Skeletal muscle tissue (tissue), 4 donors: ENCODE data around the gene CYP3A4. TPM values are rescaled to one million over a fixed set of nuclear protein-coding genes. Genes with fewer than 3 reads are reported as not detected.
"Not testable (repeated sequence)": the region's sequence is repeated elsewhere in the genome, so short reads cannot be mapped to it uniquely, and the experiment has no call there.

ENCODE experiments used
- H3K27ac ChIP-seq: one replicate; pipeline ENCODE4 v1.7.0; 2013; ENCODE audit warnings: mild to moderate bottlenecking, low read depth, low read length, inconsistent platforms
- H3K27me3 ChIP-seq, 3 donors: one replicate each; pipeline ENCODE4 v1.7.0; 2013; ENCODE audit warnings: low read length in 3 of 3; ENCODE audit not compliant: control insufficient read depth in 3 of 3, insufficient read depth in 3 of 3
- H3K36me3 ChIP-seq, 3 donors: one replicate each; pipeline ENCODE4 v1.7.0; 2013; ENCODE audit warnings: low read length in 3 of 3; ENCODE audit not compliant: control insufficient read depth in 3 of 3, insufficient read depth in 3 of 3
- H3K4me1 ChIP-seq, 3 donors: one replicate each; pipeline ENCODE4 v1.7.0; 2013; ENCODE audit warnings: low read length in 3 of 3, mild to moderate bottlenecking in 3 of 3; ENCODE audit not compliant: control insufficient read depth in 3 of 3, insufficient read depth in 3 of 3
- H3K4me3 ChIP-seq, 3 donors: one replicate each; pipeline ENCODE4 v1.7.0; 2013; ENCODE audit warnings: low read length in 3 of 3
- H3K9ac ChIP-seq, 3 donors: one replicate each; pipeline ENCODE4 v1.7.0; 2013; ENCODE audit warnings: low read length in 3 of 3, mild to moderate bottlenecking in 3 of 3, moderate library complexity in 2 of 3, low read depth in 1 of 3
- H3K9me3 ChIP-seq, 3 donors: one replicate each; pipeline ENCODE4 v1.7.0; 2013; ENCODE audit warnings: low read length in 3 of 3; ENCODE audit not compliant: control insufficient read depth in 3 of 3
- total RNA-seq: library from RNA; depleted of rRNA; stranded (reverse); fragments of >200 nt; gene quantifications from one replicate; pipeline ENCODE4 v1.2.3, GENCODE V29; 2014
- donor health status: Osteomylitis.

Gene CYP3A4
- total RNA-seq, 1 donor from 2014 or later, result not detected

DNA sequence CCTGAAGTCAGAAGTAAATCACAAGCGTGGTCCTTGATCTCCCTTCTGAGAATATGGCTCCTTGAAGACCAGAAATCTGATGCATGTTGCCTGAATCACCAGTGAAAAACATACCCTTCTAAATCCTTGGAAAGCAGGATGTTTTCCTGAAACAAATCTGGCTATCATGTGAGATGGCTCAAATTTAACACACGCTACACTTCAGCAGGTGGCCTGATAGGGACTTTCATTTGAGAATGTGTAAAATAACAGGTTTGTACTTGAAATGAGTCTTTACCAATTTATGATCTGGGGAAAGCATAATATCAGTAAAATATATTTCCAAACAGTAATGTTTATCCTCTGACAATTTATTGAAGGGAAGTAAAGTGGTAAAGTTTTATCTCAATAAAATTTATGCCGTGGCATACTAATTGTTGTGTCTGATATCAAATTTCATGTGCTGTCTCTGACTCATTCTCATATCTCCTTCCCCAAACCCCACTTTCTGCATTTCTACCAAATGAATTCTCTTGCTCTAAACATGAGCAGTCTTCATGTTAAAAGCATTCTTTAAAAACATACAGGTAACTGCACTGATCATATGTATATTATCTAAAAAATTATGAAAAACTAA, 17.4 kb downstream of the CYP3A4 start:
- Histone ChIP-seq H3K27me3 (no peaks in the 10 kb centered on the region), H3K9ac (no peak overlapping the region), H3K9me3 (no peaks in the 10 kb centered on the region), H3K36me3 (no peaks in the 10 kb centered on the region), H3K4me1 (peaks cover 4 to 20% (median 7%) of the 10 kb centered on the region in 3 donors), H3K4me3 (no peak overlapping the region), H3K27ac (no peak overlapping the region)

DNA sequence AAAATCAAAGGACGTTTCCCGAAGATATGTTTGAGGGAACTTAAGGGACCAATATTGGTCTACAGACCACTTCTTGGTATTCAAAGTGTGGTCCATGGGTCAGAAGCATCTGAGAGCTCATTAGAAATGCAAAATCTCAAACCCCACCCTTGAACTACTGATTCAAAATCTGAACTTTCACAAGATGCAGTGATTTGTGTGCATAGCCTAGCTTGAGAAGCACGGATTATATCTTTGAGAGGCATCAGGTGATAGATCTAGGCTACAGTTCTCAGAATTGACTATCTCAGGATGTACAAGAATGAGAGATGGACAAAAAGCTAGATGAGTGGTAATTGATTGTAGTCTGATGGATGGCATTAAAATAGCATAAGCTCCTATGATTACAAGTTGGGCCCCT, 19.5 kb downstream of the CYP3A4 start:
- Histone ChIP-seq H3K9me3 (no peaks in the 10 kb centered on the region), H3K27me3 (no peaks in the 10 kb centered on the region), H3K9ac (no peak overlapping the region), H3K36me3 (no peaks in the 10 kb centered on the region), H3K27ac (no peak overlapping the region), H3K4me3 (no peak overlapping the region), H3K4me1 (peaks cover 4 to 20% (median 7%) of the 10 kb centered on the region in 3 donors)

DNA sequence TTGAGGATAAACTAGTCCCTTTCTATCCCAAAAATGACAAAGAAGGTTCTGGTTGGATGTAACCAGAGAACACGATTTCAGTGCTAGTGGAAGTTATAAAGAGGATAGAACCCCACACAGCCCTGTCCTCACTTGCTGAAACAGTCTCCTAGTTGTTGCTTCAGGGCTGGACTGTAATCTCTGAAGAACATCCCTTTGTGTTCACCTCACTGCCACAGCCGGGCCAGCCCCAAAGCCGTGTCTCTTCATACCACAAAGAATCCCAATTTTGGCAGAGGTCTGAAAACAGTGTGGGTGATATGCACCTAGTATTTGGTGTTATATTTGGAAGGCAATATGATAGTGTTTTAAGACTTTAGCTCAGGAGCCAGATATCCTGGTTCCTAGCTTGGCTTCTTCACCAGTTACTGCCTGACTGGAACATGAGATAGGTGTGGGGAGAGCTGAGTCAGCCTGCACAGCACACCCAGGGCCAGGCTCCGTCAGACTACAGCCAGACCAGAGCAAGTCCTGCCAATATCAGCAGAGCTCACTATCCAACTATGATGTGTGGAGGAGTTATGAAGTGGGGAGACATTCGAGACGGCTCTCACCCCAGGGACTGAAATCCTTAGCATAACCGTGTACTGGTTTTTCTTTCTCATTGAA, 21.2 kb downstream of the CYP3A4 start:
- Histone ChIP-seq H3K4me1 (peaks cover 4 to 20% (median 7%) of the 10 kb centered on the region in 3 donors), H3K9ac (peak overlapping the region in 1 of 3 donors; percentile 57), H3K9me3 (no peaks in the 10 kb centered on the region), H3K27me3 (no peaks in the 10 kb centered on the region), H3K27ac (peak overlapping the region; percentile 76), H3K4me3 (no peak overlapping the region), H3K36me3 (no peaks in the 10 kb centered on the region)

- H3K36me3 ChIP-seq, result no peaks in the 10 kb centered on the region
- no peak overlapping the region for H3K27ac ChIP-seq
- H3K9ac ChIP-seq, result no peak overlapping the region
- H3K4me1 ChIP-seq, result peaks cover 0 to 12% (median 2%) of the 10 kb centered on the region in 3 donors
- no peaks in the 10 kb centered on the region for H3K9me3 ChIP-seq
- no peaks in the 10 kb centered on the region for H3K27me3 ChIP-seq
- no peak overlapping the region for H3K4me3 ChIP-seq
Measured at GRCh38 chr7:99755085-99755484, 28.9 kb downstream of the CYP3A4 start.

DNA sequence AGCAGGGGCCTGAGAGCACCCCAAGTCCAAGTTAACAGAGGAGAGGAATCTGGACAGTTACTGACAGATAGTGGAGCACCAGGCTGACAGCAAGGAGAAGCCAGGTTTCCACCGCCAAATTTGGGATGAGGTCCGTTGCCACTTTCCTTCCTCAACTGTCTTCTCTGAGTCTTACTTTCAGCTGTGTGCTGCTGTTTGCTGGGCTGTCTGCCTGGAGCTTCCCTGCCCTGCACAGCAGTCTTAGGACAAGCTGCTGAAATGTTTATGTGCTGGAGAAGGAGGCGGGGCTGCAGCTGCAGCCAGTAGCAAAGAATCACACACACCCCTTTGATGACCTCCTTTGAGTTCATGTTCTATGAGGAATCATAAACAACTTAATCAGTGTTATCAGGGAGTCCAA, 31.6 kb downstream of the CYP3A4 start:
- Histone ChIP-seq H3K4me3 (no peak overlapping the region), H3K27me3 (no peaks in the 10 kb centered on the region), H3K27ac (no peak overlapping the region), H3K36me3 (no peaks in the 10 kb centered on the region), H3K9ac (no peak overlapping the region), H3K9me3 (no peaks in the 10 kb centered on the region), H3K4me1 (peaks cover 0 to 12% (median 2%) of the 10 kb centered on the region in 3 donors)

DNA sequence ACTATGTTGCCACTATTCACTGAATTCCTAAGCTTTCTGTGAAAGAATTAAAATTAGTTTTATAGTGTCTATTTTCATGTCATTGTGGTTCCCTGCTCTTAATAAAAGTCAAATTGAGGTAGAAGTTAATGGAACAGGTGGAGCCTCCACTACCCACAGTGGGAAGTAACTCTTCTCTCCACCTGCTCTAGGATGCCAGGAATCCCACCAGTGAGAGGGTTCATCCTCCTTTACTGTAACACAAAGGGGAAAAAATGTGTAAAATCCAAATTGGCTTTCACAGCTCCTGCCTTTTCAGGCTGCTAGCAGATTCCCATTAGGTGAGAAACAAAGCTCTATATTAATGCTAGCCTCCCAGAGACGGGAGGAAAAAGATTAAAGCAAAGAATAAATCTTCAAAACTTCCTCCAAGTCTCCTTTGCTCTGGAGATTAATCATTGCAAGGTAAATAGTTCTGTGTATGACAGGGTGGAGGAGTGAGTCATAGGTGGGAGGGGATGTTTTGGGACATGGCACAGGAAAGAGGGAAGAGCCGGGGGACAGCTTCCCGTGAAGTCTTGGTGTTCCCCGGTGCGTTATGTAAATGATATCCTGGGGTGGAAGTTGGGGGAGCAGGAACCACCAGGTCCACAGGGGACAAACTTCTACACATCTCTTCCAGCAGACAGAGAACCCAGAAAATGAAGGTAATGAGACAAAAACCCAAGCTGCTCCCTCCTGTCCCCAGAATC, 32.5 kb downstream of the CYP3A4 start:
- H3K4me3 ChIP-seq, H3K9me3 ChIP-seq, H3K27me3 ChIP-seq, H3K9ac ChIP-seq, H3K27ac ChIP-seq, H3K36me3 ChIP-seq: not testable (repeated sequence)
- H3K4me1 ChIP-seq, result peaks cover 0 to 12% (median 2%) of the 10 kb centered on the region in 3 donors

DNA sequence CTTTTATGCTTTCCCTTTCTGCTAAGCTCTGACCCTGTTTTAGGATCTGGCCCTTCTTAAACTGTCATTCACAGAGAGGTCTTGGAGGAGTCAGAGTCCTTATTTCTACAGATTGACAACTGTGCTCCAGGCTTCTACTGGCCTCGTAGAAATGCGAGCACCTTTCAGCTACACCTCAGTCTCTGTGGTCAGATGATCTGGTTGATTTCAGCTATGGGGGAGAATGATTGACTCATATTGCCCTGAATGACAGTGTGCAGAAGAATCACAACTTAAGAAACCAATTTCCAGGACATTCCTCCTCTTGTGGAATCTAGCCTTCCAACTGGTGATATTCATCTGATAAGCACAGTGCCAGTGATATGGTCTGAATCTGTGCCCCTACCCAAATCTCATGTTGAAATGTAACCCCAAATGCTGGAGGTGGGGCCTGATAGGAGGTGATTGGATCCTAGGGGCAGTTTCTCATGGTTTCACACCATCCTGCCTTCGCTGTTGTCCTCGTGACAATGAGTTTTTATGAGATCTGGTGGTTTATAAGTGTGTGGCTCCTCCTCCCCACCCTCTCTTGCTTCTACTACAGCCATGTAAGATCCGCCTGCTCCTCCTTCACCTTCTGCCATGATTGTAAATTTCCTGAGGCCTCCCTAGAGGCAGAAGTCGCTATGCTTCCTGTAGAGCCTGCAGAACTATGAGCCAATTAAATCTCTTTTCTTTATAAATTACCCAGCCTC, 35.0 kb downstream of the CYP3A4 start:
- Histone ChIP-seq H3K36me3 (no peaks in the 10 kb centered on the region), H3K4me3 (no peak overlapping the region), H3K27me3 (no peaks in the 10 kb centered on the region), H3K4me1 (peaks cover 0 to 12% (median 2%) of the 10 kb centered on the region in 3 donors), H3K9ac (no peak overlapping the region), H3K9me3 (no peaks in the 10 kb centered on the region), H3K27ac (no peak overlapping the region)

DNA sequence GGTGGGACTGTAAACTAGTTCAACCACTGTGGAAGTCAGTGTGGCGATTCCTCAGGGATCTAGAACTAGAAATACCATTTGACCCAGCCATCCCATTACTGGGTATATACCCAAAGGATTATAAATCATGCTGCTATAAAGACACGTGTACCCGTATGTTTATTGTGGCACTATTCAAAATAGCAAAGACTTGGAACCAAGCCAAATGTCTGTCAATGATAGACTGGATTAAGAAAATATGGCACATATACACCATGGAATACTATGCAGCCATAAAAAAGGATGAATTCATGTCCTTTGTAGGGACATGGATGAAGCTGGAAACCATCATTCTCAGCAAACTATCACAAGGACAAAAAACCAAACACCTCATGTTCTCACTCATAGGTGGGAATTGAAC, 37.1 kb downstream of the CYP3A4 start:
- H3K4me3 ChIP-seq, H3K36me3 ChIP-seq, H3K27ac ChIP-seq, H3K9me3 ChIP-seq, H3K27me3 ChIP-seq, H3K9ac ChIP-seq, H3K4me1 ChIP-seq: not testable (repeated sequence)

DNA sequence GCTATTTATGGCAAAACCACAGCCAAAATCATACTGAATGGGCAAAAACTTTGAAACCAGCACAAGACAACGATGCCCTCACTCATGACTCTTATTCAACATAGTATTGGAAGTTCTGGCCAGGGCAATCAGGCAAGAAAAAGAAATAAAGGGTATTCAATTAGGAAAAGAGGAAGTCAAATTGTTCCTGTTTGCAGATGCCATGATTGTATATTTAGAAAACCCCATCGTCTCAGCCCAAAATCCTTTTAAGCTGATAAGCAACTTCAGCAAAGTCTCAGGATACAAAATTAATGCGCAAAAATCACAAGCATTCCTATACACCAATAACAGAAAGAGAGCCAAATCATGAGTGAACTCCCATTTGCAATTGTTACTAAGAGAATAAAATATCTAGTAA, 38.6 kb downstream of the CYP3A4 start:
- not testable (repeated sequence) for H3K4me3 ChIP-seq, H3K9me3 ChIP-seq, H3K36me3 ChIP-seq, H3K27ac ChIP-seq, H3K27me3 ChIP-seq, H3K9ac ChIP-seq
- peaks cover 4 to 17% (median 11%) of the 10 kb centered on the region in 3 donors for H3K4me1 ChIP-seq
